NT2/D1 (cell line): ENCODE data around the gene PRKN.

Experiments
- SUZ12 ChIP-seq: IDR thresholded peaks from 2 replicates; pipeline ENCODE4 v1.6.1; 2011; ENCODE audit not compliant: insufficient read length, insufficient read depth; ENCODE audit errors: extremely low read depth
- YY1 ChIP-seq: IDR thresholded peaks from 2 replicates; pipeline ENCODE4 v1.6.1; 2011; ENCODE audit not compliant: insufficient read length, insufficient read depth

DNA sequence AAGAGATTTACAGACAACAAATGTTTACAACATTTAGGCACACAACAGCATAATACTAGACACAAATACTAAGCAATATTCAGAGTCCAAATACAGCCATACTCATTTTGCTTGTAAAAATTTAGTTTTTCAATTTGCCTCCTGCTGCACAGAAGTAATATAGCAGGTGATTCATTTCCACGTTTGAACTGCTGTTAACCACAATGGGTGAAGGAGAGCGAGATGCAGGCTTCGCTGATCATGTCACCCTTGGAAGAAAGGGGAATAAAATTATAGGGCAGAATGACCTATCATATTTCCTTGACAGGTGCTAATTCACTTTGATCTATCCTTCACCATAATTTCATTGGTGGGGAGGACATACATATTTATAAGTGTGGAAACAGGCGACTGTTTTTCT is 809.9 kb downstream of the PRKN start:
- TF ChIP-seq SUZ12 (no peak), YY1 (no peak)
